Measurements from ENCODE around the gene ALMS1.
"Not testable (repeated sequence)": the region's sequence is repeated elsewhere in the genome, so short reads cannot be mapped to it uniquely, and the experiment has no call there.

The ALMS1 gene

DNA sequence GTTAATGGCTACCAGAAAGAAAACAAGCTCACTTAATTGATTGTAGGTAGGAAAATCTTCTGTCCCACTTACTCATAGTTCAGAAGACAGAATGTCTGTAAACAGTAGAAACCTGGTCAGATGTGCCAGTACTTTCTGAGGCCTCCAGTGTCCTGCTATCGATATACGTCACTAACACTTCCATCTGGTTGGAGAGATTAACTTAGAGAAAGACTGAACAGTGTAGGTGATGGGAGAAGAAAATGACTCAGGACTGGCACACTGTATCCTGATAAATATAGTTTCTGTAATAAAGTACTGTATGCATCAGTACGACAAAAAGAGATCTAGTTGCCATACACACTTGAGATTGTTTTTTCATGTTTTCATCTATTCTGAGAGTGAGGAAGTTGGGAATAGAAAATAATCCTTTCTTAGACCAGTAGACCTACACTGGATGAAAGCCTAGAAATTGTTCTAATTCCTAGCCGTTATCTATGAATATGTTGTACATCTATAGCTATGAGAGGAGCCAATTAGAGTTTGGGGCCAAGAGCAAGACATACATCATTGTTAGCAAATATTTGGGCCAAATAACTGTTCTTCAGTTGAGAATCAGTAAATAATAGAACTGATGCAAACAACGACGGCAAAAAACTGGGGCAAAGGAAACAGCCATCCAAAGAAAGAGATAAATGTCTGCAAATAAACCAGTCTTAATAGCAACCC, 150.7 kb downstream of the ALMS1 start:
- Histone ChIP-seq H3K4me2 (ENCODE audit: low read depth, low read length) (no peak overlapping the region), H4K20me1 (ENCODE audit: insufficient read depth, low read length) (no peaks in the 10 kb centered on the region), H3K9me2 (replicated peaks; ENCODE audit: insufficient read depth, low read length) (no peaks in the 10 kb centered on the region), H3K4me1 (ENCODE audit: low read length) (no peaks in the 10 kb centered on the region), H3K79me2 (ENCODE audit: low read length) (no peaks in the 10 kb centered on the region), H3K9me3 (replicated peaks; ENCODE audit: insufficient read depth, low read length) (no peaks in the 10 kb centered on the region), H3K27me3 (replicated peaks; ENCODE audit: insufficient read depth, low read length) (no peaks in the 10 kb centered on the region), H3K9ac (ENCODE audit: low read length) (no peak overlapping the region), H2AFZ (ENCODE audit: low read length) (no peak overlapping the region), H3F3A (ENCODE audit: insufficient read depth, low read length) (no peaks in the 10 kb centered on the region), H3K36me3 (replicated peaks; ENCODE audit: insufficient read depth, low read length) (0 out of 2 replicates have a peak, but pooled peaks cover 4% of the 10 kb centered on the region), H3K27ac (ENCODE audit: low read length) (no peak overlapping the region), H3K4me3 (ENCODE audit: low read length) (no peak overlapping the region)
- TF ChIP-seq EZH2 (optimal IDR thresholded peaks at IDR 0.05; ENCODE audit: low read depth, low read length) (no peak), EZH2phosphoT487 (IDR thresholded peaks at IDR 0.05; ENCODE audit: low read length) (no peak)
- TF ChIP-seq, protein P1, sequence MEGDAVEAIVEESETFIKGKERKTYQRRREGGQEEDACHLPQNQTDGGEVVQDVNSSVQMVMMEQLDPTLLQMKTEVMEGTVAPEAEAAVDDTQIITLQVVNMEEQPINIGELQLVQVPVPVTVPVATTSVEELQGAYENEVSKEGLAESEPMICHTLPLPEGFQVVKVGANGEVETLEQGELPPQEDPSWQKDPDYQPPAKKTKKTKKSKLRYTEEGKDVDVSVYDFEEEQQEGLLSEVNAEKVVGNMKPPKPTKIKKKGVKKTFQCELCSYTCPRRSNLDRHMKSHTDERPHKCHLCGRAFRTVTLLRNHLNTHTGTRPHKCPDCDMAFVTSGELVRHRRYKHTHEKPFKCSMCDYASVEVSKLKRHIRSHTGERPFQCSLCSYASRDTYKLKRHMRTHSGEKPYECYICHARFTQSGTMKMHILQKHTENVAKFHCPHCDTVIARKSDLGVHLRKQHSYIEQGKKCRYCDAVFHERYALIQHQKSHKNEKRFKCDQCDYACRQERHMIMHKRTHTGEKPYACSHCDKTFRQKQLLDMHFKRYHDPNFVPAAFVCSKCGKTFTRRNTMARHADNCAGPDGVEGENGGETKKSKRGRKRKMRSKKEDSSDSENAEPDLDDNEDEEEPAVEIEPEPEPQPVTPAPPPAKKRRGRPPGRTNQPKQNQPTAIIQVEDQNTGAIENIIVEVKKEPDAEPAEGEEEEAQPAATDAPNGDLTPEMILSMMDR (IDR thresholded peaks at IDR 0.05; ENCODE audit: low read length): no peak
- no peak for DNase-seq

DNA sequence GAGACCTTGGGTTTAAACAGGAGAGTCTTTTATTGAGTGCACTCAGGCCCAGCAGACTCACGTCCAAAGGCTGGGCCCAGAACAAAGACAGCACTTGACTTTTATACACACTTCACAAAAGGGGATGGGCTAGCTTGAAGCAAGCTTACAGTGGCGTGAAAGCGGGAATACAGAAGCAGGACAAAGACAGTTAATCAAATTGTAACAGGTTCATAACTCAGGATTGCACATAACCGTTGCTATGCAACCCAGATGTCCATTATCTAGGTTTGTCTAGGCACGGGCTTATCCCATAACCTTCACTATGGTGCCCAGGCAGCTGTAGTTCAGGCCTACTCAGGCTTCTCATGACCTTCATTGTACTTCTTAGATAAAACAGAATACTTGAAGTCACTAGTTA, 175.2 kb downstream of the ALMS1 start:
- DNase-seq; H3K9me3 ChIP-seq (replicated peaks; ENCODE audit: insufficient read depth, low read length): not testable (repeated sequence)

DNA sequence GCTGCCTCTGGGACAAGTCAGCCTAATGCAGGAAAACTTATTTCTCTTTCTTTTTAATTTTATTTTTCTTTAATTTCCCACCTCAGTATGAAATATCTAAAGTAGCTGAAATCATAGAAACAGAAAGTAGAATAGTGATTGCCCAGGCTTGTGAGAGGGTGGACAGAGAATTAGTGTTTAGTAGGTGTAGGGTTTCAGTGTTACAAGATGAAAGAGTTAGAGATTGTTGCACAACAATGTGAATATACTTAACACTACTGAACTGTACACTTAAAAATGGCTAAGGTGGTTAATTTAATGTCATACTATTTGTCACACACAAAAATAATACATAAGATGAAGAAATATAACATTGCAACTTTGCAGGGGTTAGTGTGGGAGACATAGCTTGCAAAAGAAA, 175.8 kb downstream of the ALMS1 start:
- no peak for TF ChIP-seq EZH2phosphoT487 (IDR thresholded peaks at IDR 0.05; ENCODE audit: low read length)
- TF ChIP-seq, protein P1 (IDR thresholded peaks at IDR 0.05; ENCODE audit: low read length): no peak
- no peak for TF ChIP-seq EZH2 (optimal IDR thresholded peaks at IDR 0.05; ENCODE audit: low read depth, low read length)
- Histone ChIP-seq H4K20me1 (ENCODE audit: insufficient read depth, low read length) (no peaks in the 10 kb centered on the region), H3K27ac (ENCODE audit: low read length) (no peak overlapping the region), H3K9me2 (replicated peaks; ENCODE audit: insufficient read depth, low read length) (no peaks in the 10 kb centered on the region), H3K9me3 (replicated peaks; ENCODE audit: insufficient read depth, low read length) (no peaks in the 10 kb centered on the region), H3K4me1 (ENCODE audit: low read length) (no peaks in the 10 kb centered on the region), H3F3A (ENCODE audit: insufficient read depth, low read length) (no peaks in the 10 kb centered on the region), H3K79me2 (ENCODE audit: low read length) (no peaks in the 10 kb centered on the region), H2AFZ (ENCODE audit: low read length) (no peak overlapping the region), H3K27me3 (replicated peaks; ENCODE audit: insufficient read depth, low read length) (no peaks in the 10 kb centered on the region), H3K4me2 (ENCODE audit: low read depth, low read length) (no peak overlapping the region), H3K4me3 (ENCODE audit: low read length) (no peak overlapping the region), H3K9ac (ENCODE audit: low read length) (no peak overlapping the region), H3K36me3 (replicated peaks; ENCODE audit: insufficient read depth, low read length) (no peaks in the 10 kb centered on the region)
- no peak for DNase-seq

More for the DNA sequence above, 175.2 kb downstream of the ALMS1 start:
- not testable (repeated sequence) for H3K36me3 ChIP-seq (replicated peaks; ENCODE audit: insufficient read depth, low read length); H3K9me2 ChIP-seq (replicated peaks; ENCODE audit: insufficient read depth, low read length); H3F3A ChIP-seq (ENCODE audit: insufficient read depth, low read length); H3K4me1 ChIP-seq (ENCODE audit: low read length); H3K27ac ChIP-seq (ENCODE audit: low read length); H4K20me1 ChIP-seq (ENCODE audit: insufficient read depth, low read length); H3K9ac ChIP-seq (ENCODE audit: low read length); H2AFZ ChIP-seq (ENCODE audit: low read length); H3K4me3 ChIP-seq (ENCODE audit: low read length); H3K27me3 ChIP-seq (replicated peaks; ENCODE audit: insufficient read depth, low read length); H3K79me2 ChIP-seq (ENCODE audit: low read length); H3K4me2 ChIP-seq (ENCODE audit: low read depth, low read length)

DNA sequence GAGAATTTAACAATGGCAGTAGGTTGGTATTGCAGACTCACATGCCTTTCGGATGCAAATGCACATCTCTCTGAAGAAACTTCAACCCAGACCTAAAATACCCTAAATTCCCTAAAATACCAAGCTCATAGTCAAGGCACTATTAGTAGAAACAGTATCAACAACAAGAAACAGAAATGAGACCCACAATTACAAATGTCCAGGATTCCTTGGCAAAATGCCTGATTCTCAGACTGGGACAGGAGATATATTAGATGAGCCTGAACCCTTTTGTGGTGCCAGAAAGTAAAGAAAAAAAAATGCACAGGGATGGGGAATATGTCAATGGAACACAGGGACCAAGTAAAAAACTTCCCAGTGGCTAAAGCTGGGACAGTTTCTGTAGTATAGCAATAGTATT, 179.3 kb downstream of the ALMS1 start:
- no peak overlapping the region for H3K27ac ChIP-seq (ENCODE audit: low read length)
- no peak overlapping the region for H3K9ac ChIP-seq (ENCODE audit: low read length)
- no peaks in the 10 kb centered on the region for H4K20me1 ChIP-seq (ENCODE audit: insufficient read depth, low read length)
- H3K27me3 ChIP-seq (replicated peaks; ENCODE audit: insufficient read depth, low read length): no peaks in the 10 kb centered on the region
- no peaks in the 10 kb centered on the region for H3K79me2 ChIP-seq (ENCODE audit: low read length)
- H3K36me3 ChIP-seq (replicated peaks; ENCODE audit: insufficient read depth, low read length): no peaks in the 10 kb centered on the region
- H3K9me2 ChIP-seq (replicated peaks; ENCODE audit: insufficient read depth, low read length): no peaks in the 10 kb centered on the region
- TF ChIP-seq EZH2phosphoT487 (IDR thresholded peaks at IDR 0.05; ENCODE audit: low read length) (no peak), EZH2 (optimal IDR thresholded peaks at IDR 0.05; ENCODE audit: low read depth, low read length) (no peak)
- TF ChIP-seq, protein P1 (IDR thresholded peaks at IDR 0.05; ENCODE audit: low read length): no peak
- H3K4me1 ChIP-seq (ENCODE audit: low read length): no peaks in the 10 kb centered on the region
- H3K9me3 ChIP-seq (replicated peaks; ENCODE audit: insufficient read depth, low read length): no peaks in the 10 kb centered on the region
- DNase-seq: no peak
- H3K4me2 ChIP-seq (ENCODE audit: low read depth, low read length): no peak overlapping the region
- H2AFZ ChIP-seq (ENCODE audit: low read length): no peak overlapping the region
- H3K4me3 ChIP-seq (ENCODE audit: low read length): no peak overlapping the region
- no peaks in the 10 kb centered on the region for H3F3A ChIP-seq (ENCODE audit: insufficient read depth, low read length)
